Mesothelial cell of epicardium (in vitro differentiated cells): ENCODE measurements around the gene ALX3. TPM values are rescaled to one million over a fixed set of nuclear protein-coding genes. Genes with fewer than 3 reads are reported as not detected.
A peak's percentile ranks its signal among the peaks of the same experiment; 100 is the strongest.

Source experiments
- DNase-seq, 2 experiments: peaks; one replicate each; pipeline ENCODE4 v3.0.0; 2021; ENCODE audit warnings: low spot score in 2 of 2; ENCODE audit not compliant: unreplicated experiment in 2 of 2
- H3K27ac Mint-ChIP-seq: 2 replicates; pipeline ENCODE4 v1.8.0; 2021; ENCODE audit warnings: mixed read lengths
- H3K27me3 Mint-ChIP-seq: 2 replicates; pipeline ENCODE4 v1.8.0; 2021; ENCODE audit warnings: low read depth, mixed read lengths
- H3K36me3 Mint-ChIP-seq: 2 replicates; pipeline ENCODE4 v1.8.0; 2021; ENCODE audit warnings: mixed read lengths
- H3K4me1 Mint-ChIP-seq: 2 replicates; pipeline ENCODE4 v1.8.0; 2021; ENCODE audit warnings: mixed read lengths
- H3K4me3 Mint-ChIP-seq: 2 replicates; pipeline ENCODE4 v1.8.0; 2021; ENCODE audit warnings: mild to moderate bottlenecking, moderate library complexity, mixed read lengths
- H3K9me3 Mint-ChIP-seq: 2 replicates; pipeline ENCODE4 v1.8.0; 2021; ENCODE audit warnings: mixed read lengths
- CTCF ChIP-seq: fragments of 200-600 bp; sonication (generic); IDR thresholded peaks from one replicate; pipeline ENCODE4 v1.5.0; 2021; ENCODE audit warnings: antibody characterized with exemption; ENCODE audit not compliant: unreplicated experiment
- total RNA-seq: library from RNA; stranded (reverse); gene quantifications from 3 replicates; pipeline ENCODE4 v1.2.1, GENCODE V29; 2021

ALX3 gene
- total RNA-seq, 1 donor from 2014 or later = 127 TPM

GRCh38 chr1:110057963-110058518 lies 12.4 kb downstream of the ALX3 start:
- H3K36me3 Mint-ChIP-seq = peaks cover 36% of the 10 kb centered on the region
- H3K27me3 Mint-ChIP-seq = no peaks in the 10 kb centered on the region
- peaks cover 89% of the 10 kb centered on the region for H3K4me1 Mint-ChIP-seq
- no peak for TF ChIP-seq CTCF
- peak in 1 of 2 experiments; percentile 59 for DNase-seq
- H3K4me3 Mint-ChIP-seq = peak overlapping the region; percentile 5
- H3K9me3 Mint-ChIP-seq = no peaks in the 10 kb centered on the region
- H3K27ac Mint-ChIP-seq = peak overlapping the region; percentile 91

GRCh38 chr1:110056776-110057175 lies 13.7 kb downstream of the ALX3 start:
- Mint-ChIP-seq H3K36me3 (peaks cover 44% of the 10 kb centered on the region), H3K4me3 (no peak overlapping the region), H3K27ac (peak overlapping the region; percentile 91), H3K27me3 (no peaks in the 10 kb centered on the region), H3K9me3 (no peaks in the 10 kb centered on the region), H3K4me1 (peaks cover 76% of the 10 kb centered on the region)
- TF ChIP-seq CTCF = no peak
- no peak for DNase-seq

- no peak overlapping the region for H3K4me3 Mint-ChIP-seq
- peaks cover 42% of the 10 kb centered on the region for H3K36me3 Mint-ChIP-seq
- no peak for DNase-seq
- peaks cover 71% of the 10 kb centered on the region for H3K4me1 Mint-ChIP-seq
- no peaks in the 10 kb centered on the region for H3K9me3 Mint-ChIP-seq
- no peak for TF ChIP-seq CTCF
- peak overlapping the region; percentile 91 for H3K27ac Mint-ChIP-seq
- no peaks in the 10 kb centered on the region for H3K27me3 Mint-ChIP-seq
These were observed 14.2 kb downstream of the ALX3 start for GRCh38 chr1:110056285-110056683.

- no peak for DNase-seq
- Mint-ChIP-seq H3K36me3 (peaks cover 44% of the 10 kb centered on the region), H3K4me1 (peaks cover 68% of the 10 kb centered on the region), H3K27me3 (no peaks in the 10 kb centered on the region), H3K4me3 (no peak overlapping the region), H3K9me3 (no peaks in the 10 kb centered on the region), H3K27ac (peak overlapping the region; percentile 91)
- no peak for TF ChIP-seq CTCF
These were observed 14.8 kb downstream of the ALX3 start for GRCh38 chr1:110055493-110056284.

- Mint-ChIP-seq H3K27me3 (no peaks in the 10 kb centered on the region), H3K9me3 (no peaks in the 10 kb centered on the region), H3K4me1 (peaks cover 65% of the 10 kb centered on the region), H3K4me3 (no peak overlapping the region), H3K27ac (peak overlapping the region; percentile 71), H3K36me3 (peaks cover 41% of the 10 kb centered on the region)
- TF ChIP-seq CTCF = peak; percentile 87
- DNase-seq = peak; percentile 50 to 86
These were observed 16.7 kb downstream of the ALX3 start for GRCh38 chr1:110053552-110054428.
